Fibroblast of lung (primary cell): Measurements from ENCODE around the gene FAM184A. TPM values are rescaled to one million over a fixed set of nuclear protein-coding genes. Genes with fewer than 3 reads are reported as not detected.
"Not testable (repeated sequence)": the region's sequence is repeated elsewhere in the genome, so short reads cannot be mapped to it uniquely, and the experiment has no call there.

ENCODE experiments used
- DNase-seq, 2 donors: peaks; one replicate each; pipeline versions ENCODE4 v3.0.0 to v3.0.0-alpha.2; 2010; ENCODE audit warnings: low read depth in 2 of 2
- H2AFZ ChIP-seq: 2 replicates; pipeline ENCODE4 v1.5.1; 2012; ENCODE audit warnings: low read length, control low read depth, inconsistent platforms
- H3K27ac ChIP-seq: 2 replicates; pipeline ENCODE4 v1.5.1; 2011; ENCODE audit warnings: low read length, control low read depth; ENCODE audit not compliant: insufficient read depth
- H3K27me3 ChIP-seq: 2 replicates; pipeline ENCODE4 v1.5.1; 2011; ENCODE audit warnings: mild to moderate bottlenecking, low read length; ENCODE audit not compliant: control insufficient read depth, insufficient read depth
- H3K36me3 ChIP-seq: 2 replicates; pipeline ENCODE4 v1.5.1; 2011; ENCODE audit warnings: low read length; ENCODE audit not compliant: control insufficient read depth, insufficient read depth
- H3K4me1 ChIP-seq: 2 replicates; pipeline ENCODE4 v1.5.1; 2011; ENCODE audit warnings: low read length; ENCODE audit not compliant: control insufficient read depth, insufficient read depth; ENCODE audit errors: extremely low read depth
- H3K4me2 ChIP-seq: 2 replicates; pipeline ENCODE4 v1.5.1; 2011; ENCODE audit warnings: low read length, control low read depth; ENCODE audit not compliant: insufficient read depth; ENCODE audit errors: extremely low read depth
- H3K4me3 ChIP-seq, 4 experiments: fragments of 200-600 bp in 1 of 4; sonication (generic) in 1 of 4; replicated peaks in 1 of 4; 2 replicates each; pipeline ENCODE4 v1.5.1; 2011 to 2016; ENCODE audit warnings: low read length in 4 of 4, low read depth in 3 of 4, mild to moderate bottlenecking in 3 of 4, control low read depth in 2 of 4, inconsistent platforms in 1 of 4, mixed read lengths in 1 of 4; ENCODE audit not compliant: insufficient read depth in 1 of 4; ENCODE audit errors: control extremely low read depth in 1 of 4
- H3K79me2 ChIP-seq: 2 replicates; pipeline ENCODE4 v1.5.1; 2012; ENCODE audit warnings: mild to moderate bottlenecking, low read length, inconsistent platforms; ENCODE audit not compliant: control insufficient read depth, insufficient read depth
- H3K9ac ChIP-seq: 2 replicates; pipeline ENCODE4 v1.5.1; 2011; ENCODE audit warnings: mild to moderate bottlenecking, low read length, control low read depth; ENCODE audit not compliant: insufficient read depth
- H3K9me3 ChIP-seq: 2 replicates; pipeline ENCODE4 v1.5.1; 2012; ENCODE audit warnings: low read depth, low read length; ENCODE audit not compliant: control insufficient read depth, insufficient read depth
- H4K20me1 ChIP-seq: 2 replicates; pipeline ENCODE4 v1.5.1; 2011; ENCODE audit warnings: low read length; ENCODE audit not compliant: control insufficient read depth, insufficient read depth; ENCODE audit errors: extremely low read depth
- EZH2 ChIP-seq: IDR thresholded peaks from 2 replicates; pipeline ENCODE4 v1.5.1; 2012; ENCODE audit warnings: low read length, control low read depth, mild to moderate bottlenecking; ENCODE audit errors: missing control alignments
- polyA plus RNA-seq, 2 donors: library from polyadenylated mRNA; depleted of rRNA in 1 of 2; stranded (reverse) in 1 of 2; unstranded in 1 of 2; fragments of >200 nt; gene quantifications; 2 replicates each; pipeline ENCODE4 v1.2.1, GENCODE V29; 2011 to 2012; ENCODE audit warnings: missing spikeins in 1 of 2
- total RNA-seq: library from RNA; depleted of rRNA; stranded (reverse); fragments of >200 nt; gene quantifications from 2 replicates; pipeline ENCODE4 v1.2.1, GENCODE V29; 2014
- TF ChIP-seq, protein P1 (sequence below), 2 donors: IDR thresholded peaks in 1 of 2; conservative IDR thresholded peaks in 1 of 2; 1 replicate in 1 of 2; 2 replicates in 1 of 2; pipeline ENCODE4 v1.5.1; 2011 to 2012; ENCODE audit warnings: low read length in 2 of 2, control low read depth in 1 of 2, inconsistent platforms in 1 of 2, low read depth in 1 of 2, mild to moderate bottlenecking in 1 of 2

Gene FAM184A
- total and polyA plus RNA-seq, 2 donors (not counting 1 experiment from before 2014, with no cell fraction given), result 0.09 to 1.7 TPM

GRCh38 chr6:119022796-119023195, 55.7 kb downstream of the FAM184A start:
- Histone ChIP-seq H3K27me3 (no peaks in the 10 kb centered on the region), H3K9me3 (no peaks in the 10 kb centered on the region), H4K20me1 (no peaks in the 10 kb centered on the region), H2AFZ (no peak overlapping the region), H3K79me2 (no peaks in the 10 kb centered on the region), H3K4me3 (no peak overlapping the region), H3K27ac (no peak overlapping the region), H3K4me2 (no peak overlapping the region), H3K36me3 (no peaks in the 10 kb centered on the region), H3K4me1 (no peaks in the 10 kb centered on the region), H3K9ac (no peak overlapping the region)
- TF ChIP-seq, protein P1, sequence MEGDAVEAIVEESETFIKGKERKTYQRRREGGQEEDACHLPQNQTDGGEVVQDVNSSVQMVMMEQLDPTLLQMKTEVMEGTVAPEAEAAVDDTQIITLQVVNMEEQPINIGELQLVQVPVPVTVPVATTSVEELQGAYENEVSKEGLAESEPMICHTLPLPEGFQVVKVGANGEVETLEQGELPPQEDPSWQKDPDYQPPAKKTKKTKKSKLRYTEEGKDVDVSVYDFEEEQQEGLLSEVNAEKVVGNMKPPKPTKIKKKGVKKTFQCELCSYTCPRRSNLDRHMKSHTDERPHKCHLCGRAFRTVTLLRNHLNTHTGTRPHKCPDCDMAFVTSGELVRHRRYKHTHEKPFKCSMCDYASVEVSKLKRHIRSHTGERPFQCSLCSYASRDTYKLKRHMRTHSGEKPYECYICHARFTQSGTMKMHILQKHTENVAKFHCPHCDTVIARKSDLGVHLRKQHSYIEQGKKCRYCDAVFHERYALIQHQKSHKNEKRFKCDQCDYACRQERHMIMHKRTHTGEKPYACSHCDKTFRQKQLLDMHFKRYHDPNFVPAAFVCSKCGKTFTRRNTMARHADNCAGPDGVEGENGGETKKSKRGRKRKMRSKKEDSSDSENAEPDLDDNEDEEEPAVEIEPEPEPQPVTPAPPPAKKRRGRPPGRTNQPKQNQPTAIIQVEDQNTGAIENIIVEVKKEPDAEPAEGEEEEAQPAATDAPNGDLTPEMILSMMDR (conservative IDR thresholded peaks at IDR 0.05 in 1 of 2, IDR thresholded peaks at IDR 0.05 in 1 of 2; ENCODE audit: low read depth in 1 of 2, low read length in 2 of 2), result no peak
- no peak for TF ChIP-seq EZH2
- DNase-seq, result no peak

GRCh38 chr6:119020597-119021561, 57.6 kb downstream of the FAM184A start:
- H4K20me1 ChIP-seq, result no peaks in the 10 kb centered on the region
- no peaks in the 10 kb centered on the region for H3K36me3 ChIP-seq
- no peak overlapping the region for H3K4me3 ChIP-seq
- no peaks in the 10 kb centered on the region for H3K27me3 ChIP-seq
- no peak overlapping the region for H3K27ac ChIP-seq
- H3K9ac ChIP-seq, result no peak overlapping the region
- no peaks in the 10 kb centered on the region for H3K79me2 ChIP-seq
- H3K9me3 ChIP-seq, result no peaks in the 10 kb centered on the region
- DNase-seq, result no peak
- H2AFZ ChIP-seq, result no peak overlapping the region
- no peaks in the 10 kb centered on the region for H3K4me1 ChIP-seq
- TF ChIP-seq EZH2, result no peak
- TF ChIP-seq, protein P1 (conservative IDR thresholded peaks at IDR 0.05 in 1 of 2, IDR thresholded peaks at IDR 0.05 in 1 of 2; ENCODE audit: low read depth in 1 of 2, low read length in 2 of 2), result no peak
- H3K4me2 ChIP-seq, result no peak overlapping the region

GRCh38 chr6:119015165-119015564, 63.3 kb downstream of the FAM184A start:
- not testable (repeated sequence) for H3K9me3 ChIP-seq, H3K27me3 ChIP-seq, H3K4me2 ChIP-seq, H3K79me2 ChIP-seq, H4K20me1 ChIP-seq, H2AFZ ChIP-seq, H3K4me1 ChIP-seq, H3K9ac ChIP-seq, DNase-seq, H3K36me3 ChIP-seq, H3K4me3 ChIP-seq, H3K27ac ChIP-seq
